GM12892 (cell line): ENCODE data around the gene CDH18.

Experiments
- POLR2A ChIP-seq: IDR thresholded peaks from 2 replicates; pipeline ENCODE4 v1.6.1; 2011; ENCODE audit warnings: low read depth, low read length, control low read depth
- POLR2AphosphoS5 ChIP-seq: IDR thresholded peaks from 2 replicates; pipeline ENCODE4 v1.6.1; 2011; ENCODE audit warnings: low read depth, low read length, control low read depth
- TAF1 ChIP-seq: IDR thresholded peaks from 2 replicates; pipeline ENCODE4 v1.6.1; 2011; ENCODE audit warnings: low read depth, mild to moderate bottlenecking, control low read depth, low read length, borderline replicate concordance

DNA sequence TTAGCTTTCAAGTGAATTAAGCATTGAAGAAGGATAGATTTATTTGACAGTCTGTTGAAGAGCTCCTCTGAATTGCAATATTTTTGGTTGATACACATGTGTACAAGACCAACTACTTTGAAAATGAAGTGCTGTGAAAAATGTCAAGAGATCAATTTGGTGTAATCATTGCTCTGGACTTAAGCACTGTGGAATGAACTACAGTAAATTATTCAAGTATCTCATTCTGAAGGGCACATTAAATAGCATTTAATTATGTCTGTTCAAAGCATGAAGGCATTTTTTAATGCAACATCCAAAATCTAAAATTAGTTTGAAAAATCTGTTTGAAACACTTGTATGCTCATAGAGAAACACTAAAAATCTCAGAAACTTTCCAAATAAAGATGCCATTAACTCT lies 107.5 kb downstream of the CDH18 start:
- TF ChIP-seq POLR2A, result no peak
- TF ChIP-seq POLR2AphosphoS5, result no peak
- TF ChIP-seq TAF1, result no peak
